Pulmonary artery endothelial cell (primary cell): ENCODE measurements around the gene SULT4A1. TPM values are rescaled to one million over a fixed set of nuclear protein-coding genes. Genes with fewer than 3 reads are reported as not detected.

Experiments used
- DNase-seq: peaks from one replicate; pipeline ENCODE4 v3.0.0-alpha.2; 2011; ENCODE audit warnings: low read depth, low spot score
- total RNA-seq: library from RNA; depleted of rRNA; stranded (reverse); fragments of >200 nt; gene quantifications from 2 replicates; pipeline ENCODE4 v1.2.3, GENCODE V29; 2014

Gene SULT4A1
- total RNA-seq, 1 donor from 2014 or later, result 0.26 TPM

DNA sequence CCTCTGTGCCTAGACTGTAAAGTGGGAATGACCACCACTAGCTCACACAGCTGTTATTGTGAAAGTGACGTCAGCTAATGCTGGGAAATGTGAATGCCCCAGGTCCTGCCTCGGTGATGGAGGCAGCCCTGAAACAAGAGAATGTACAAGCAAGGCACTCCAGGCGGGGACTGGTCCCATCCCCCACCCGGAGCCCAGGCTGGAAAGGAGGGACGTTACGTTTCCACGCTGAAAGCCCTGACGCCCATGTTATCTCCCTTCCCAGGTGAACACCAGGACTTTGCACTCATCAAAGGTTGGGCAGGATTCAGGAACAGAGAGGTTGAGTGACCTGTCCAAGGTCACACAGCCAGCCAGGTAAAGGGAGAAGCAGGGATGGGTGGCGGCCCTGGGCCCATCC lies 784 bp downstream of the SULT4A1 start:
- no peak for DNase-seq

DNA sequence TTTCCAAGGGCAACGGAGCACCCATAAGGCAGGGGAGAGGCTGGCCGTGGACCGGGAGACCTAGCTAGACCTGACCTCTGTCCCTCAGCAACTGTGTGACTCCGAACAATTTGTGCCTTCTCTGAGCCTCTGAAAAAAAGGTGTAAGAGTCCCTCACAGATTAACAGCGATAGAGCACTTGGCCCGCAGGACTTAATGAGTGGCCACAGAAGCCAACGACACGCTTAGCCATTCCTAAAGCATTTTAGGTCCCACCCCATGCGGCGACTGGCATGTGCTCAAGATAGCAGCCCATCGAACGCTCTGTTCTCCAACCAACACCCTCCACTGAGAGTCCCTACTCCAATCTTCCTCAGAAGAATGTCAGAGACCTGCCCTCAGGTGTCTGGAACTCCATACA lies 1.5 kb downstream of the SULT4A1 start:
- DNase-seq, result no peak

DNA sequence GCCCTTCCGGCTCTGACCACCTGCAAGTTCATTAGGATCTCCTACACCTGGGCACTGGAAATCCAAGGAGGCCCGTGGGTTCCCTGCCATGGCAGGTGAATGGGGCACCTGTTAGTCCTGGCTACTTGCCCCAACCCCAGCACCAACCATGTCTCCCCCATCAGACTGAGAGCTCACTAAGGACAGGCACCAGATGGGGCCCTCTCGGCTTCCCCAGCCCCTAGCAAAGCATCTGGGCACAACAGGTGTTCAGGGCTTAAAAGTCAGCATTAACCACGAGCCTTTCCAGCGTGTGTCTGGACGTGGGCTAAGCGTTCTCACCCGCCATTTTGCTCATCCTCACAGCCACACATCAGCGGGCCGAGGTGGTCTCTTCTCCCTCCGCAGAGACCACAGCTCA lies 2.2 kb downstream of the SULT4A1 start:
- DNase-seq, result no peak

DNA sequence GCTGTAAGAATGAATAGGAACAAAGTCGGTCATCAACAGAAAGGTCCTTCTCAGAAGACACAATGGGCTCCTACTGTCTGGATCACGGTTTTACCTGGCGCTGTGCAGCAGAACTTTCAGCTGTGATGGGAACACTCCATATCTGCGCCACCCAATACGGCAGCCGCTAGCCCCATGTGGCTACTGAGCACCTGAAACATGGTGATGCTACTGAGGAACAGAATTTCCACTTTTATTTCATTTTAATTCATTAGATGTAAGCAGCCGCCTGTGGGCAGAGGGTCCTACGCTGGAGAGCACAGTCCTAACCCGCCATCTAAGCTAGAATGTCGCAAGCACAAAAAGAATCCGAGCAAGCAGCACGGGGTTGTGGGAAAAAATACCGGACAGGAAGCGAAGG lies 2.7 kb downstream of the SULT4A1 start:
- DNase-seq, result no peak

DNA sequence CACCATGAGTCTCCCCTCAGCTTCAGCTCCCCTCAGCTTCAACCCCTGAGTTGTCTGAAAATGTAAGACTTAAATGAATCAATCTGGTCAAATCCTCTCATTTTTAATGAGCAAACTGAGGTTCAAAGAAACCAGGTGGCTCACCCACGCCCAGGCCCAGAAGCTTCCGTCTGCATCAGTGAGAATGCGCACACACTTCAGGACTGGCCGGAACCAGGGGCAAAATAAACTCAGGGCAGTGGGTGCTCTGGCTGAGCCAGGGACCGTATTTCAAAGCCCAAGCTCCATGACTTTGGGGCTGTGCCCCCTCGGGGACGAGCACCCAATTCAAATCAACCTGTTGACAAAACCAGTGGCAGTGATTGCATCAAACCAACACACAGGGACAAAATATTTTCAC lies 3.1 kb downstream of the SULT4A1 start:
- DNase-seq, result no peak

DNA sequence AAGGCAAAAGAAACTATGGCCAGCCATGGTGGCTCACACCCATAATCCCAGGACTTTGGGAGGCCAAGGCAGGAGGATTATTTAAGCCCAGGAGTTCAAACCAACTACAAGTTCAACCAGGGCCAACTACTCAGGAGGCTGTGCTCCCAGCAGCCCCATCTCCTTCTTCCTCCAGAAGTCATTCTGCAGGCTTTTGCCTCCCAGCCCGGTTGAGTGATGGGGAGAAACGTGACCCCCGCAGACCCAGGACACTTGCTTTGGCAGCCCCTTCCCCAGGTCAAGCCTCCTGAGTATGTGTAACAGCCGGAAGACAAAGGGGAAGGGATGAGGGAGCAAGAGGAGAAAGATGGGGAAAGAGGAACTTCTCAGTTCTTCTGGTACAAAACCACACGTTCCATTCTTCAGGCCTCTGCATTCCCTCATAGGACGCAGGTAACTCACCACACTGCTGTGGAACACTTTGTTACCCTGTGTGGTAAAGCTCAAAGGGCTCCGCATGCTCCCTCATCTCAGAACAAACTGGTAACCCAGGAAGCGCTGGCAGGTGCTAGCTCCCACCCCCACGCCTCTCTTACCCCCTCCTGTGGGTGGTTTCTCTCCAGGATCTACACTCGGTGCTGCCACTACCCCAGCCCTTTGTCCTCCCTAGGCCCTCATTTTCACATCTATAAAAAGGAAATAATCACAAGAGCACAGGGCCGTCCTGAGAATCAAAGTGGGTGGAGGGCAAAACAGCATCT lies 4.0 kb downstream of the SULT4A1 start:
- no peak for DNase-seq

DNA sequence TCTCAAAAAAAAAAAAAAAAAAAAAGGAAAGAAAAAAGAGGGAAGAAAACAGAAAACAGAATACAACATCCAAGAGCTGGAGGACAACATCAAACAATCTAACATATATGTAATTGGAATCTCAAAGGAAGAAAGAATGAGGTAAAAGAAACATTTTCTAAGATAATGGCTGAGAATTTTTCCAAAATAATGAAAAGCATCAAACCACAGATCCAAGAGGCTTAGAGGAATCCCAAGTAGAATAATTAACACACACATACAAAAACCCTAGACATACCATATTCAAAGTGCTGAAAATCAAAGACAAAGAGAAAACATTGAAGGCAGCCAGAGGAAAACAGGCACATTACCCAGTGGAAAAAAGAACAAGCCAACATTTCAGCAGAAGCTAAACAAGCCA lies 4.9 kb downstream of the SULT4A1 start:
- no peak for DNase-seq

DNA sequence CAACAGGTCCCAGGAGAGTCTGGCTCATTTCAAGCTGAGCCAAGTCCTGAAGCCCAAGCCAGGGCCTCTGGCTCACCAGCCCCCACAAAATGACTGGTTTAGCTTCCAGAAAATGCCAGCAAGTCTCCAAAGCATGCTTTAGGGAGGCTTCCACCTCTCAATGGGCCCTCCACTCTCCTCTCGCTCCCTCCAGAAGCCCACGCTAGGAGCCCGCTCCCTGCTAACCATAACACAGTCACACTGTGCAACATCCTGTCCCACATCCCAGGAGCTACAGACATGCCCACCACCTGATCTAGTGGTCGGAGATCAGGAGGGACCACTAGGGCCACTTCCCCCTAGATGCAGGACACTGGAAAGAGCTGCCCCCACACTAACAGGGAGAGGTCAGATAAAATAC lies 6.9 kb downstream of the SULT4A1 start:
- DNase-seq, result no peak

DNA sequence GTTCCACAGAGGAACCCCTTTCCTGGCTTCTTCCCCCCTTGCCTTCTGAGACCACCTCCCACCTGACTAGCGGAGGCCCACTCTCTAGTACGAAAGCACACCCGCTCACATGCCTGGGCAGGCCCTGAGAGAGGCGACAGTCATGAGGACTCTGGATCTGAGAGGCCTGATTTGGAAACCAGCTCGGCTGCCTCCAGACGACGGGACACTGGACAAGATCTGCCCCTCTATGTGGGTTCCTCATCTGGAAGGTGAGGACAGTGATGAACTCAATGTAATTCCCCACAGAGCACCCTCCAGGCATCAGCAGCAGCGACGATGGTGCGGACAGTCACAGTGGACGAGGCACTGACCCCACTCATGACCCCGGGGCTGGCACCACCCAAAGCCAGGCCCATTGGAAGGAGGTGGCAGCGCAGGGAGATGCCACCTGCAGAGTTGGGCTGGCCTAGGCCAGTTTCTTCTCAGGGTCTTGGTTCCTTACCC lies 7.5 kb downstream of the SULT4A1 start:
- no peak for DNase-seq

DNA sequence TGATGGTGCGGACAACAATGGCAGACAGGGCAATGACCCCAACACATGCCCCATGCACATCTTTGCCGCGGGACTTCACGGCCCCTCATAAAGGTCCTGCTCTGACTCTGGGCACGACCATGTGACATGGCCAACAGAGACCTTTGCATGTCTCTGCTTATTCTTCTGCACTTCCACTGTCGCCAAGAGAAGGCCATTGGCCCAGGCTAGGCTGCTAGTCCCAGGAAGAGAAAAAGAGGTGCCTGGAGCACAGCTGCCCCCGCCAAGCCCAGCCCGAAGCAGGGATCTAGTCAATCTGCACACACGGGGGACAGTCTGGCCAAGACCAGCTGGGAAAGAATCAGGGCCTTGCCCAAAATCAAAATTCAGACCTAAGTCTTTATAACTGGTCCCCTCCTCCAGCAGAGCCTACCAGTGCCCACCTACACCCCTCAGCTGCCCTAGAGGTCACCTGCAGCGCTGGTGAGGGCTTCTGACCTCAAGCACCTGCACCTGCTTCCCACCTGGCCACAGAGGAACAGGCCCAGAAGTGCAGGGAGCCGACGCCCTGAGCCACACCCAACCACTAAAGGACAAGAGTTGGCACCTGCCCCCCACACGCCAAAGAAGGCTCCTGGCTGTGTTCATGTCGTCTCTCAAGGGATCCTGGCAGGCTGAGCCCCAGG lies 8.1 kb downstream of the SULT4A1 start:
- no peak for DNase-seq

DNA sequence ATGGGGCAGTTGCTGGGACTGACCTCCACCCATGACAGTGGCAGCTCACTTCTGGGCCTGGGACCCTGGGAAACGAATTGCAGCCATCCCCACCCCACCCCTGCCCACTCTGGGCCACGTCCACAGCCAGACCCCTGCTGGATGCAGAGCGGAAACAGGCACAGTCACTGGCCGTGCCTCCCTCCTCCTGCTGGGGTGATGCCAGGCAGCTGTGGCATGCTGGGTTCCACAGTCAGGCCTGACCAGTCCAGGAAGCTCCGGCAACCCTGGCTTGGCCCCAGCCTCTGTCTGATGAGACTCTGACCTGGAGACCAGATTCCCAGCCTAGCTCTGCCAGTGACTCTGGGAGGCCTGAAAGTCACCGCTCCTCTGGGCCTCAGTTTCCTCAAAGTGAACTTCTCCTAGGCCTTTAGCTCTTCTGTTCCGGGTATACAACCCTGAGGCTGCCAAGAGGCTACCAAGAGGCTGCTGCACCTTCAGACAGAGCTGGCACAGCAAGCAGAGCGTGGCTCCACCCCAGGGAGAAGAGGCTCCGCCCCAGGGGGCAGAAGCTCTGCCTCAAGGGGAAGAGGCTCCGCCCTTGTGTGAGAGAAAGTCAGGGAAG lies 8.9 kb downstream of the SULT4A1 start:
- DNase-seq, result no peak

DNA sequence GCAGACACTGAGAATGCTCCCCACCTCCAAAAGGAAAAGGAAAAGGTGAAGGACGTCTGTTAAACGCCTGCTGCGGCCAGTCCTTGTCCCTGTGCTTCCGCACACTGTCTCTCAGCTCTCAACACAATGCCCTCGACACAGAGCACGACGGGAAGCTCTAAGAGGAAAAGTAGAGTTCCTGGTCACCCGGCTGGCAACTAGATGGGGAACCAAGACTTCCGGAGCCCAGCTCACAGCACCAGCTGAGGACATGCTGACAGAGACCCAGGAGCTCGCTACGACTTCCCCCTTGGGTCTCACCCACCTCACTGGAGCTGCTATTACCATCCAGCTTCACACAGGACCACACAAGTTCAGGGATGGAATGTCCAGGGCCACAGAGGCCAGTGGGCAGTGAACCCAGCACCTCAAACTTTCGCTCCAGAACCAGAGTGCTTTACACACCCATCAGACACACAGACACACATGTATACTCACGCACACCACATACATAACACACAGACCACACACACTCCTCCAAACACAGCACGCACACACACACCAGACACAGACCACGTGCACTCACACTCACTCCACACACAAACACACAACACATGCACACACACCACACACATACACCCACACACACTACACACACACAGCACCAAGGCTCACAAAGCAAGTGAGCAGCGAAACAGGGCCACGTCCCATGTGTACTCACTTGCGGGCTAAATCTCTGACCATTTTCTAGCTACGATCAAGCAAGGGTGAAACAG lies 9.6 kb downstream of the SULT4A1 start:
- no peak for DNase-seq

DNA sequence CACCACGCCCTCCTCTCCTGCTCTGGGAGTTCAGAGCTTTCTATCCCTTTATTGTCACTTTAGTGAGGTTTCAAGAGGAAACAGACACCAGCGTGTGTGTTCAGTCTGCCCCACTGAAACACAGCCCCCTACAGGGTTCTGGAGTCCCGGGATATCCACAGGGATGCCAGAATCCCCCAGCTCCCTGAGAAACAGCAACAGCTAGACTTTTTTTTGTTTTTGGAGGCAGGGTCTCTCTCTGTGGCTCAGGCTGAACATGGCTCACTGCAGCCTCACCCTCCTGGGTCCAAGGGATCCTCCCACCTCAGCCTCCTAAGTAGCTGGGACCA lies 10.4 kb downstream of the SULT4A1 start:
- DNase-seq, result no peak

DNA sequence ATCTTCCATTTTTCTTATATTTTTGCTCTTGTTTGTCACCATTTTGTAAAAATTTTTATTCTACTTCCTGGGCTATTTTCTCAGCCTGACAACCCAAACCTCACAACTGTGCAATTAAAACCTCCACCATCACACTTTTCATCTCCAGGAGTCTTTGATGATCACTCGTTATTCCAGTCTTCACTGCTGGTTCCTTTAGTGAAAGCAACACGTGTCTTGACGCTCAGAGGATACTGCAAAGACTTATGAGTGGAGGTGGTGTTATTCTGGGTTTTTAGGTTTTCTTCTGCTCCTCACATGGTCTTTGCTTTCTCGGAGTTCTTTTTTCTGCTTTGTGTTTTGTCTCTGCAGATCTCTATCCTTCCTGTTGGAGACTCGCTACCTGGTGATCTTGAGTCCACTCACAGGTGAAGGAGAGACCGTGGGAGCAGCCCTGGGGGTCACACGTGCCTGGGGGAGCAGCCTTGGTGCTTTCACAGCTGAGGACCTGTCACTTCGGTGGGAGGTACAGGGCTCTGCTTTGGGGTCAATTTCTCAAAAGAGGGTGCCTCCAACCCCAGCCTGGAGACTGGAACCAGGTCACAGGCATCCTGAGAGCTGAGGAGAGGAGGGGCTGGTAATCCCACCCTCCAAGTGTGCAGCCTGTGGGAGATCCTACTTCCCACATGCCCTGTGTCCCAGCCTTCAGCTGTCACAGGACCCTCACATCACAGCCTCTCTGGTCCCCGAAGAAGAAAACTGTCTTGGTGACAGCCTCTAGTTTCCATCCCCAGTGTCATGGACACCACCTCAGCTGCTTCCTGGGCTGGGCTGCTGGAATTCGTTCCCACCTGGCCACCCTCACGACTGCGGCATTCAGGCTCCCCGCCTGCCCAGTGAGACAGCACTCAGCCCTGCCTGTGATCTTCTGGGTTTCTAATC lies 11.0 kb downstream of the SULT4A1 start:
- DNase-seq, result no peak

DNA sequence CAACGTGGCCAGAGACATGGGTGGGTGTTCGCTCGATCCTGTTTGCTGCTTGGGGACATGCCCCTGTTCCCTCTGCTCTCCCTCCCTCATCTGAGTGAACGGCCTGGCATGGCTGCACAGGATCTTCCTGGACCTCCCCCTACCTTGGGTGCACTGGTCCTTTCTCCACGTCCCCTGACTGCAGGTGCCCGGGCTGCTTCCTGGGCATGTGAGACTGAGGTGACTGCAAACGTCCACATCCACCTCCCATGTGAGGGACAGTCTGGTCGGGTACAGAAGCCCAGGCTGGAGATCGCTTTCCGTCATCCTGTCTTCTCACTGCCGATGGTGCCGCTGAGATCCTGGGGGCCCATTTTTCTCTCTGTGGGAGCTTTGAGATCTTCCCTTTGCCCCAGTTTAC lies 11.8 kb downstream of the SULT4A1 start:
- DNase-seq, result no peak

DNA sequence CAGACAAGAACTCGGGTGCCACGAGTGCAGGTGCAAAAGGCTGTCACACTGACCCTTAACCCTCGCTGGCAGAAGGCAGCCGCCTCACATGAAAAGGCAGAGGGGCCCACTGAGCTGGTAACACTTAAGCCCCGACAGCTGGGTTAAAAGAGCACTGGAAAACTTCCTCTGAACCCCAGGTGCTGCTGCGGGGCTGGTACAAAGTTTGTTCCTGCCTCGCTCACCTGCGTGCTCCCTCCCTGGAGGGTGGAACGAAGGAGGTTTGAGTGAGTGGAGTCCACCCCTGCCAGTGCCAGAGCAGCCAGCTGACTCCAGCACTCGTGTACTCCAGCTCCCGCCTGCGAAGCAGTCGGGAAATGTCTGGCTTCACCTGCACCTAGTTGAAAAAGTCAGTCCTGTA lies 12.6 kb downstream of the SULT4A1 start:
- no peak for DNase-seq

DNA sequence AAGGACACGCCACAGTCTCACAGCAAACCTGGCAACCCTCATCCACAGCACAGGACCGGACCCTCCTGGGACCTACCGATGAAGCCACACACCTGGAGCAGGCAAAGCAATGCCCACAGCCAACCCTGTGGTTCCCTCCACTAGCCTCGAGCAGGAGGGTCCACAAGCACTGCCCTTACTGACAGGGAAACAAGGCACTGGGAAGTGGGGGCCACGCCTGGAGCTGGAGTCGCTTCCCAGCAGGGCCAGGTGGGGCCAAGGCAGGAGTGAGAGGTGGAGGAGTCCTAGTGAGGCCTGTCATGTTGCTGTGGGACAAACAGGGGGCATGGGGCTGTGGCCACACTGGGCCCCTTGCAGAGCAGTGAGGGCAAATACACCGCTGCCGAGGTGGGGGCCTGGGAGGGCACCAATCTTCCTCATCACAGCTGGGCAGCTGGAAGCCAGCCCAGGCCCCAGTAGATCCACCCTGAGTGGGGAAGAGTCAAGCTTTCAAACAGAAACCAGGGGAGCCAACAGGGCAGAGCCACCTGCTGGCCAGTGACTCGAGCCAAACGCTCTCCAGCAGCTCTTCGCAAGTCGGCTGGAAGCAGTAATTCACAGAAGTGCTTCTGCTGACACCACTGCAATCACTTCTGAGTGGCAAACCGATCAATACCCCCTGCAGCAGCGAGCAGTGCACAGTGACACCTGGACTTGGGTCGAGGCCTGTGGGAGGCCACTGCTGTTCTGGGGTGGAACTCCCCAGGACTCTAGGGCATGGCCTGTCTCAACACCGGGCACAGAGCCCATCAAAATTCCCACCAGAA lies 13.7 kb downstream of the SULT4A1 start:
- no peak for DNase-seq

DNA sequence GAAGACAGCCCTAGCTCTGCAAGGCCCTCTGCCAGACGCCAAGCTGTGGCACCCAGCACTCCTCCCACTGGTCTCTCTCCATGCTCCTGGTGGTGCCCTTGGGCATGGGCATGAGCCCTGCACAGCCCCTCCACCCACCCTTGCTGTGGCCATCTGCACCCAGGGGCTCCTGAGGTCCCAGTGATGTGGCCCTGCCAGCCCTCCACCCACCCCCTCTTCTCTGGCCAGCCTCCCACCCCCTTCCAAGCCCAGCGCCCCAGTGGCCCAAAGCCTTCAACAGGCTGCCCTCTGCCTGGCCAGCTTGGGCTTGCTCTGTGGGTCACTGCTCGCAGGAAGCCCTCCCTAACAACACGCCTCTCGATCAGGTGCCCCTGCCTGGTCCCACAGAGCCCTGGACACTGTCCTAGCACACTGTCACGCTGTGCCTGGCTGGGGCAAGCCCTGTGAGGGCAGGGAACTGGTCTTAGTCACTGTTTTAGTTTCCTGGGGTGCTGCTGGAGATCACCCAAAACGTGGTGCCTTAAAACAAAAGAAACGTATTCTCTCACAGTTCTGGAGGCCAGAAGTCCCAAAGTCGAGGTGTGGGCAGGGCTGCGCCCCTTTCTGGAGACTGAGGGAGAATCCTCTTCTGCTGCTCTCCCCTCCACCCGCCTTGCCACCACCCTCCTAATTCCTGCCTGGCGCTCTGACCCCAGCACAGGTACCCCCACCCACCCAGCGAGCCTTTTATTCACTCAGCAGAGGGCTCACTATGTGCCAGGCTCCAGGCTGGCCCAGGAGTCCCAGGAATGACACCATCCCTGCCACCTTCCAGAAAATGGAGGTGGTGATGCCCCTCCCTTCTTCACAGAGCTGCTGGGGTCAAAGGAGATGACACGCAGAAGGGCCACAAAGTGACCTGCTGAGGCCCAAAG lies 14.7 kb downstream of the SULT4A1 start:
- DNase-seq, result no peak

DNA sequence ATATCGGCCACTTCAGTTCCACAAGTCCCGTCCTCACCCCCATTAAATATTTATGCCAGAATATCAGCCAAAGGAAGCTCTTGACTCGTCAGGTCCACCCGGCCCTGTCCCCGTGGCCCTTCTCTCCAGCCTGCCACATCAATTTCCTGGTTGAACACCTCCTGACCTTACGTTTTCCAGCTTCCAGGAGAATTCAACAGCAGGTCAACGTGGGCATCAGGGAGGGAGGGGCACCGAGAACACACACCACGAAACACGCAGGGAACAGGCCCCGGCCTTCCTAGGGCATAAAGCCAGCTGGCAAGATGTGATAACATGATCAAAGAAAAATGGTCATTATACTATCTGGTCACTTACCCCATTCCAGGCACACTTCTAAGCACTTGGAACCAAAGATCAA lies 15.3 kb downstream of the SULT4A1 start:
- no peak for DNase-seq
